HEK293 (cell line): Measurements from ENCODE around the gene DDOST.

Experiments
- ZNF510 ChIP-seq: fragments of 450-650 bp; formaldehyde crosslinking; IDR thresholded peaks from 2 replicates; pipeline ENCODE4 v1.5.1; 2018; ENCODE audit warnings: mild to moderate bottlenecking, missing genetic modification characterization, missing biosample characterization; ENCODE audit not compliant: insufficient replicate concordance
- ZXDB ChIP-seq: fragments of 450-650 bp; formaldehyde crosslinking; IDR thresholded peaks from 2 replicates; pipeline ENCODE4 v1.5.1; 2016; ENCODE audit warnings: missing biosample characterization, missing genetic modification characterization

DNA sequence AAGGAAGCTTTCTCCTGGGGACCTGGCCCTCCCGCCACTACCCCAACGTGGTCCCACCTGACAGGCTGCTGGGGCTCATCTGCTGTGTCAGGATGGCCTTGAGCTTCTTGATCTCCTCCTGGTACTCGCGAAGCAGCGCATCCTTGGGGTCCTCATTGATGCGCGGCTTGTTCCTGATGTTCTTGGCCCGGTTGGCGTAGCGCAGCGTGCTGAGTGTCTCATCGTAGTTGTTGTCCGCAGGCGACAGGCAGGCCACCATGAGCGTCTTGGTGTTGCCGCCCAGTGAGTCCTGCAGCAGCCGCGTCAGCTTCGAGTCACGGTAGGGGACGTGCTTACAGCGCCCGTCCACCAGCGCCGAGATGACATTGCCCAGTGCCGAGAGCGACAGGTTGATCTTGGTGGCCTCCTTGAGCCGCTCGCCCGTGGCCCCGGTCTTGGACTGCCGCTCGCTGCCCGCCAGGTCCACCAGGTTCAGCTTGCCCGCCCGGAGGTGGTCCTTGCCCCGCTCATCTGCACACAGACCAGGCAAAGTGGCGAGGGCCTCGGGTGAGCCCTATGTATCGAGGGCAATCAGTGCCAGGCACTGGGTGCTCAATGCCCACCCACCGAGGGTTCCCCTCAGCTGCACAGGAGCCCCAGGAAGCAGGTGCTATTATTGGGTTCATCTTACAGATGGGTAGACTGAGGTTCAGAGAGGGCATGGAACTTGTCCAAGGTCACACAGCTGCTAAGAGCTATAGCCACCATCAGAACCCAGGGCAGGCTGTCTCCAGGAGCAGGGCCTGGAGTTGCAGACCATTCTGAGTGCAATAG is 43.4 kb upstream of the DDOST start:
- TF ChIP-seq ZXDB (no peak), ZNF510 (tag by site-specific recombination) (no peak)
